NT2/D1 (cell line): ENCODE results near the gene DRC3.
"Not testable (repeated sequence)": the region's sequence is repeated elsewhere in the genome, so short reads cannot be mapped to it uniquely, and the experiment has no call there.

Source experiments
- DNase-seq: peaks from one replicate; pipeline ENCODE4 v3.0.0-alpha.2; 2011; ENCODE audit warnings: low read depth, low spot score
- H3K27me3 ChIP-seq: 2 replicates; pipeline ENCODE4 v1.6.0; 2011; ENCODE audit warnings: mild to moderate bottlenecking; ENCODE audit not compliant: insufficient read length, insufficient read depth
- H3K36me3 ChIP-seq: 2 replicates; pipeline ENCODE4 v1.6.1; 2011; ENCODE audit warnings: mild to moderate bottlenecking, low read length, mixed read lengths; ENCODE audit not compliant: insufficient read depth, insufficient read length
- H3K4me1 ChIP-seq: 2 replicates; pipeline ENCODE4 v1.5.1; 2011; ENCODE audit not compliant: insufficient read depth, insufficient read length
- H3K4me3 ChIP-seq: 2 replicates; pipeline ENCODE4 v1.5.1; 2011; ENCODE audit warnings: low read depth; ENCODE audit not compliant: insufficient read length
- H3K9ac ChIP-seq: 2 replicates; pipeline ENCODE4 v1.6.0; 2011; ENCODE audit warnings: low read depth; ENCODE audit not compliant: insufficient read length
- H3K9me3 ChIP-seq: 2 replicates; pipeline ENCODE4 v1.5.1; 2011; ENCODE audit warnings: mild to moderate bottlenecking, low read length; ENCODE audit not compliant: insufficient read depth
- SUZ12 ChIP-seq: IDR thresholded peaks from 2 replicates; pipeline ENCODE4 v1.6.1; 2011; ENCODE audit not compliant: insufficient read length, insufficient read depth; ENCODE audit errors: extremely low read depth
- YY1 ChIP-seq: IDR thresholded peaks from 2 replicates; pipeline ENCODE4 v1.6.1; 2011; ENCODE audit not compliant: insufficient read length, insufficient read depth
- ZNF274 ChIP-seq: IDR thresholded peaks from 2 replicates; pipeline ENCODE4 v1.6.1; 2011; ENCODE audit warnings: mild to moderate bottlenecking, low read depth, low read length

Gene DRC3

DNA sequence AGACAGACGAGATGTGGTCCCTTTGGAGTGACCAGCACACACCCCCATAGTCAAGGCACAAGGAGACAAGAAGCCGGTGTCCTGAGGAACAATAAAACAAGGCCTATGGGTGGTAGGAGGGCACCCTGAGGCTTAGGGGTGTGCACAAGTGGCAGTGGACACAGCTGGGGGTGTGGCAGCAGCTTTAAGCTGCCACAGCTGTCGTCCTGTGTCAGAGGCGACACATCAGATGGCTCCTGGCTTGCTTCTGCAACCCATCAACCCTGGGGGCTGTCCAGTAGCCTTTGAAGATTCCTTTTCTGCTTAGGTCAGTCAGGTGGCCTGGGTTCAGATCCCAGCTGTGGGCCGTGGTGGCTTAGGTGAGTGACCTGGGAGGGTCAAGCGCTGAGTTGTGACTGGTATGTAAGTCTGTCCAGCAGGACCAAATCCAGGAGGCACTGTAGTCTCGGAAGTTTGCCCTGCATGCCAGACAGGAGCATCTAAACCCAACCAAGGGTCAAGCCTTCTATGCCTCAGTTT is 15.8 kb downstream of the DRC3 start:
- Histone ChIP-seq H3K27me3 (no peaks in the 10 kb centered on the region), H3K9ac (no peak overlapping the region), H3K36me3 (no peaks in the 10 kb centered on the region), H3K4me3 (no peak overlapping the region), H3K4me1 (peaks cover 1% of the 10 kb centered on the region), H3K9me3 (no peaks in the 10 kb centered on the region)
- DNase-seq: no peak
- TF ChIP-seq ZNF274 (no peak), SUZ12 (no peak), YY1 (no peak)

DNA sequence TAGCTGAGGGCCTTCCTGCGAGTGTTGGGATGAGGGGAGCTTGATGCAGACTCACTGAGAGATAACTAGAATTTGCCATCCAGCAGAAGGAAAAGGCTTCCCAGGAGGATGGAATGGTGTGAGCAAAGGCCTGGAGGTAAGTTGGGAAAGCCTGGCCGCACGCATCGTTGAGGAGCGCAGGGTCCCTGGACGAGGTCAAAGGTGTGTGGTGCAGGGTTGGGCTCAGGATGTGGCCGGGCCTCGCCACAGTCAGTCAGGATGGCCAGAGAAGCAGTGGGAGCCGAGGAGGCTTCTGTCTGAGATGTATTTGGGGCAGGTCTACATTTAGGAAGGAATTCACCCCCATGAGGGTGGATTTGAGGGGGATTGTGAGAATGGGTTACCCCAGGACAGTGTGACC is 16.4 kb downstream of the DRC3 start:
- no peak for DNase-seq
- Histone ChIP-seq H3K9ac (no peak overlapping the region), H3K9me3 (no peaks in the 10 kb centered on the region), H3K27me3 (no peaks in the 10 kb centered on the region), H3K4me1 (peaks cover 3% of the 10 kb centered on the region), H3K36me3 (no peaks in the 10 kb centered on the region), H3K4me3 (no peak overlapping the region)
- TF ChIP-seq YY1 (no peak), ZNF274 (no peak), SUZ12 (no peak)

DNA sequence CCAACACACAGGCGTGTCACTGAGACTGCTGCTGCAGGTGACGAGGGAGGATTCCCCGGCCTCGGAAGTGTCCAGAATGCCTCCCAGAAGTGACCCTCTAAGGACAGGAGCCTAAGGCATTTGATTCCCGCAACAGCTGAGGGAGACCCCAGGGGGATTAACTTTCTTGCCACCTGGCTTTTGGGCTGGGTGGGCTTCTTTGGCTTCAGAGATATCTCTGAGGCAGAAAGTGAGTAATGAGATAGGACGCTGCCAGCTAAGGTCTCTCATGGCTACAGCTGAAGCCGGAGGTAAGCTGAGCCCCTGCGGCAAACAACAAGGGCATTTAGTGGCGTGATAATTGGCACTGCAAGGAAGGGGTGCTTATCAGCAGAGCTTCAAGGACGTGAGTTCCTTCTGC is 17.0 kb downstream of the DRC3 start:
- Histone ChIP-seq H3K9ac (no peak overlapping the region), H3K27me3 (no peaks in the 10 kb centered on the region), H3K9me3 (no peaks in the 10 kb centered on the region), H3K4me1 (peaks cover 8% of the 10 kb centered on the region), H3K4me3 (no peak overlapping the region), H3K36me3 (no peaks in the 10 kb centered on the region)
- no peak for DNase-seq
- no peak for TF ChIP-seq YY1
- no peak for TF ChIP-seq SUZ12
- TF ChIP-seq ZNF274: no peak

DNA sequence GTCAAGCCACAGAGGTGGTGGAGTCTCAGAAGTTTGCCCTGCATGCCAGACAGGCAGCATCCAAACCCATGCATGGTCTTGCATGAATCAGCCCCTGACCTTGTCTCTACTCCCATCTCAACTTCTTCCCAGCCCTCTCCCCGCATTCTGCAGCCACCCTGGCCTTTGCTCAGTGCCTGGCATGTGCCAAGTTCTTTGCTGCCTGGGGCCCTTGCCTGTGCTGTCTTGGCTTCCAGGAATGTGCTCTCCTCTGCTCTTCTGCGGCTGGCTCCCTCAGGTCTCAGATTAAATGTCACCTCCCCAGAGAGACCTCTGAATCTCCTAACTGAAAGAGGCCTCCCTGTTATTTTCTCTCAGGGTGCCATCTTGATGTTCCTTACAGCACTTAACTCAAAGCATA is 17.6 kb downstream of the DRC3 start:
- H3K9ac ChIP-seq: no peak overlapping the region
- TF ChIP-seq SUZ12 (no peak), YY1 (no peak), ZNF274 (no peak)
- DNase-seq: no peak
- no peaks in the 10 kb centered on the region for H3K36me3 ChIP-seq
- H3K27me3 ChIP-seq: no peaks in the 10 kb centered on the region
- H3K9me3 ChIP-seq: no peaks in the 10 kb centered on the region
- H3K4me1 ChIP-seq: peaks cover 12% of the 10 kb centered on the region
- H3K4me3 ChIP-seq: no peak overlapping the region

DNA sequence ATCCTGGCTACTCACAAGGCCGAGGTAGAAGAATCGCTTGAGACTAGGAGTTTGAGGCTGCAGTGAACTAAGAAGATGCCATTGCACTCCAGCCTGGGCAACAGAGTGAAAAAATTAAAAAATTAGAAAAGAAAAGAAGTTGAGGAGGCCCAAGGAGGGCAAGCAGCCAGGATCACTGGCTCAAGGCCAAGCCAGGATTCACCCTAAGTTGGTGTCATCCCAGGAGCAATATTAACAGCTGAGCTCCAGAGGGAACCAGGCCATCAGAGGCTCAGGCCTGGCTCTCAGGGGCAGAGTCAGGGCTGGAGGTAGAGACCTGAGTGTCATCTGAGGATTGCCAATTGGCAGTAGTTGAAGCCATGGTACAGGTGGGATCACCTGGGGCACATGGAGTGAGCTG is 20.7 kb downstream of the DRC3 start:
- DNase-seq: no peak
- Histone ChIP-seq H3K4me1 (peaks cover 12% of the 10 kb centered on the region), H3K9ac (no peak overlapping the region), H3K9me3 (no peaks in the 10 kb centered on the region), H3K27me3 (no peaks in the 10 kb centered on the region), H3K4me3 (no peak overlapping the region), H3K36me3 (no peaks in the 10 kb centered on the region)
- TF ChIP-seq ZNF274: no peak
- no peak for TF ChIP-seq SUZ12
- TF ChIP-seq YY1: no peak

DNA sequence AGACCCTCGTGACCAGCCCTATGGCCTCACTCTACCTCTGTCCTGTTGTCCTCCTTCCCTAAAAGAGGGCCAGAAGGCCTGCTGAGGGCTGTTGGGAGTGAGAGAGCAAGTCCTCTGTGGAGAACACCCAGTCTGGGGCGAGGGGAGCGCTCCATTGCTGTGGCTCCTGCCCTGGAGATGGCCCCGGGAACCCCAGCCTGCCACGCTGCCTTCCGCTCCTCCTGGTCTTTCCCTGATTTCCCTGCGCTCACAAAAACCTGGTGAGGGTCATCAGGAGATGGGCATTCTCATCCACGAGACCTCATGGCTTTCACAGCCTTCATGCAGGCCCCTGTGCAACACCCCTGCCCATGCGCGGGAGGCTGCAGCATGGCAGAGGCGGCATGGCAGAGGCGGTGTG is 21.2 kb downstream of the DRC3 start:
- no peak overlapping the region for H3K9ac ChIP-seq
- no peak for TF ChIP-seq SUZ12
- TF ChIP-seq ZNF274: no peak
- TF ChIP-seq YY1: no peak
- no peak overlapping the region for H3K4me3 ChIP-seq
- H3K9me3 ChIP-seq: no peaks in the 10 kb centered on the region
- peaks cover 12% of the 10 kb centered on the region for H3K4me1 ChIP-seq
- H3K36me3 ChIP-seq: no peaks in the 10 kb centered on the region
- H3K27me3 ChIP-seq: no peaks in the 10 kb centered on the region
- no peak for DNase-seq

DNA sequence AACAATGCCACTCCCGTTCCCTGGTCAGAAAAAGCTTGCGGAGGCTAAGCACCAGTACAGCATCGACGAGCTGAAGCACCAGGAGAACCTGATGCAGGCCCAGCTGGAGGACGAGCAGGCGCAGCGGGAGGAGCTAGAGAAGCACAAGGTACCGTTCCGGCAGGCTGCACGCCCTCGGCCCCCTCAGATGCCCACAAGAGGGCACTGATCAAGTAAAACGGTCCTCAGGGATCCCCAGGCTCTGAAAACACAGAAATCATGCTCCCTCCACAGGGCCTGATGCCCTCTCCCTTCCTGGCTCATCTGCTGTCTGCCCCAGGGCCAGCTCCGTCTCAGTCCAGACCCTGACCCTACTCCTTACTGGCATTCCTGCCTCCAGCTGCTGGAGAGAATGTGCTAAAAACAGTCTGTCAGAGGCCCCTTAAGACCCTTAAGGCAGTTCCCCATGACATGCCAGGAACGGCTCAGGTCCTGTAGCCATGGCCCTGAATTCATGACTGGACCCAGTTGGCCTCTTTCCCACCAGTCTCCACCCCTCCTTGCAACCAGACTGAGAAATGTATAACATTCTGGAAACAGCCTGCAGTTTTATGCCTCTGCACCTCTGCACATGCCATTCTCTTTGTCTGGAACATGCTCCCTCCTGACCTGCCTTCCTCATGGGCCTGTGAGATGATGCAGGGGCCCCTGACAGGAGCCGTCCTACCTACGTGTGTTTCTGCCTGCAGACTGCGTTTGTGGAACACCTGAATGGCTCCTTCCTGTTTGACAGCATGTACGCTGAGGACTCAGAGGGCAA is 21.8 kb downstream of the DRC3 start:
- TF ChIP-seq SUZ12: no peak
- no peak for TF ChIP-seq YY1
- Histone ChIP-seq H3K9me3 (no peaks in the 10 kb centered on the region), H3K4me1 (peaks cover 12% of the 10 kb centered on the region), H3K27me3 (no peaks in the 10 kb centered on the region), H3K9ac (no peak overlapping the region), H3K4me3 (no peak overlapping the region), H3K36me3 (no peaks in the 10 kb centered on the region)
- peak; percentile 23 for DNase-seq

DNA sequence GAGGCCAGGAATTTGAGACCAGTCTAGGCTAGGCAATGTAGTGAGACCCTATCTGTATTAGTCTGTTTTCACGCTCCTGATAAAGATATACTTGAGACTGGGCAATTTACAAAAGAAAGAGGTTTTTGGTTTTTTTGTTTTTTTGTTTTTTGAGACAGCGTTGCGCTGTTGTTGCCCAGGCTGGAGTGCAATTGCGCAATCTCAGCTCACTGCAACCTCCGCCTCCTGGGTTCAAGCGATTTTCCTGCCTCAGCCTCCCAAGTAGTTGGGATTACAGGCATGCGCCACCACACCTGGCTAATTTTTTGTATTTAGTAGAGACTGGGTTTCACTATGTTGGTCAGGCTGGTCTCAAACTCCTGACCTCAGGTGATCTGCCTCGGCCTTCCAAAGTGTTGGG is 23.2 kb downstream of the DRC3 start:
- not testable (repeated sequence) for H3K4me3 ChIP-seq, H3K9ac ChIP-seq, H3K9me3 ChIP-seq, DNase-seq, H3K36me3 ChIP-seq, H3K27me3 ChIP-seq
- peaks cover 10% of the 10 kb centered on the region for H3K4me1 ChIP-seq
